Measurements from ENCODE around the gene ASF1B.
A peak's percentile ranks its signal among the peaks of the same experiment; 100 is the strongest.

Gene ASF1B

DNA sequence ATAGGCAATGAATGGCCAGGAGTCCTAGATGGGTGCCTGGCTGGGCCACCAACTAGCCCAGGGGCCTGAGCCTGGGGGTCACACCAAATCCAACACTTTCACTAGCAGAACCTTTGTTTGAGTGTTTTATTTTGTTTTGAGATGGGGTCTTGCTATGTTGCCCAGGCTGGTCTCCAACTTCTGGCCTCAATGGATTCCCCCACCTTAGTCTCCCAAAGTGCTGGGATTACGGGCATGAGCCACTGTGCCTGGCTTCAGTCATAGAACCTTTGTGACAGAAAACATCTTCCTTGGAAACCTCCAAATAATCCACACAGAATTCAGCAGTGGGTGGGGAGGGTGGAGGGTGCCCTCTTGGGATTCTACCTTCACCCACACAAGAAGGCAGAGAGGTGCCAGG, 24.9 kb downstream of the ASF1B start:
- no peak for DNase-seq (ENCODE audit: low read depth in 3 of 3)

DNA sequence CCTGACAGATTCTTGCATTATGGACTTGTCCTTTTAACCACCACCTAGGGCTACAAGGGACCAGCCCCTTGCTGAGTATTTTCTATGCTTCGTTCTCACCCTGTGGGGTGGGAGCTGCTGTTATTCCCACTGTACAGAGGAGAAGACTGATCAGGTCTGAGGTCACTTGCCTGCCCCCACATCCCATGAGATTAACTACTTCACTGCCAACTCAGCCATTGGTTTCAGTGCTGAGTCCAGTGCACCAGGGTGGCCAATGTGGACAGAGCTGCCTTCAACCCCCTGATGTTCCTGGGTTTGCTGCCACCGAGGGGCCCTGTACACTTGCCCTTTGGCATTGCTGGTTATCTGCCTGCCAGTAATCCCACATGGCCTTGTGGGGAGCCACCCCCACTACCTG, 25.7 kb downstream of the ASF1B start:
- DNase-seq (ENCODE audit: low read depth in 3 of 3), result no peak

DNA sequence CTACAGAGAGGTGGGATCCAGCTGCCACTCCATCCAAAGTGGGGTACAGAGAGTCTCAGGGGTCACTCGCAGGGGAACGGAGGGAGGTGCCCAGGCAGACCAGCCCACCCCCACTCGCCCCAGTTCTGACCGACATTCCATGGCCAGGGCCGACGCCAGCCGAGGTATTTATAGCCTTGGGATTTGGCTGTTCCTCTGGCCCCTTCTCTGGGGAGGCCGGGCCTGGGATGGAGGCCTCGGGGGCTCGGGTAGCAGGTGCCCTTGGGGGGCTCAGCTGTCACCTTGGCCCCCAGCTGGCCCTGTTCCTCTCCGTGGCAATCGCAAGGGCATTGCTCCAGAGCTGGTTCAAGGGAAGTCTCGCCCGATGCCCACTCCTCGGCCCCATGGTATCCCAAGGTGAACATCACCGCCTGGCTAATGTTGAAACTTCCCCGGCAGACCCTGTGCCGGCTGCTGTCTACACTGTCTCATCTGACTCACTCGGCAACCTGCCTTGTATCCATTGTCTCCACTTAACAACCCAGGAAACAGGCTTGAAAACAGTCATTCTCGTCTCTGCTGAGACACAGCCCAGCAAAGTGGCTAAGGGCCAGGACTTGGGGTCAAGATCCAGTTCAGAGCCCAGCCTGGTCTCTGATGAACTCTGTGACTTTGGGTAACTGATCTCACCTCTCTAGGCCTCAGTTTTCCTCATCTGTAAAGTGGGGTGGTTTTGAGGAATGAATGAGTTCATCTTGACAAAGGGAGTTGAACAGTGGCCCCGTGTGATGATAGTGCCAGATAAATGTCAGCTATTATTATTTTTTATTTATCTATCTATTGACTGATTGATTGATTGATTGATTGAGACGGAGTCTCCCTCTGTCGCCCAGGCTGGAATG, 28.6 kb downstream of the ASF1B start:
- no peak for DNase-seq (ENCODE audit: low read depth in 3 of 3)

DNA sequence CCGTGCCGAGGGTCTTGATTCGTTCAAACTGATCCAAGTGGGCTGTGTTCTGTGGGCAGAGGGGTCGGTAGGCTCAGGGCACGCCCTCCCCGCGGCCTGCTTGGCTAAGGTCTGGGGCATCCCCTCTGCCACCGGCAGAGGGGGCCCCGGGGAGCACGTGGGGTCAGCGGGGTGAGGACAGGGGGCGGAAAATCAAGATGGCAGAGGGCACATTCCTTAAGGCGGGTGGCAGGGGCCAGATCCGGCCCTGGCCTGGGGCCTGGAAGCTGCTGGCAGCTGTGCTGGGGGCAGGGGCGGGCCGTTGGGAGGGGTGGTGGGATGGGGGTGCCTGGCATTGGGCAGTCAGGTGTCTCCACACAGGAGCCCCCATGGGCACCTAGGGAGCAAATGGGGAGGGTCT, 29.5 kb downstream of the ASF1B start:
- no peak for DNase-seq (ENCODE audit: low read depth in 3 of 3)

DNA sequence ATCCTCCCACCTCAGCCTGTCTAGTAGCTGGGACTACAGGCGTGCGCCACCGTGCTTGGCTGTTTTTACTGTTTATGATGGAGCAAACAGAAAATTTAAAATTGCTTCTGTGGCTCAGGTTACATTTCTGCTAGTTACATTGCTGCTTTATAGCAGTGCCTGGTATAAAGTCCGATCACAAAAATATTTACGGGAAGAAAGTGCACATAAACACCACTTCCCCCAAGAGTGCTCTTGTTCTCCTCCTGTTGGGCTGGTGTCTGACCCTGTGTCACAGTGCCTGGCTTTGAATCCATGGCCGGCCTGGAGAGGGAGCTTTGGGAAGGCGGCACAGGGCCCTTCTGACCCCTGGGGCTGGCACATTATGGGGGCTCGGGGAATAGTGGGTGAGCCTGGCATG, 30.7 kb downstream of the ASF1B start:
- DNase-seq (ENCODE audit: low read depth in 3 of 3), result no peak

DNA sequence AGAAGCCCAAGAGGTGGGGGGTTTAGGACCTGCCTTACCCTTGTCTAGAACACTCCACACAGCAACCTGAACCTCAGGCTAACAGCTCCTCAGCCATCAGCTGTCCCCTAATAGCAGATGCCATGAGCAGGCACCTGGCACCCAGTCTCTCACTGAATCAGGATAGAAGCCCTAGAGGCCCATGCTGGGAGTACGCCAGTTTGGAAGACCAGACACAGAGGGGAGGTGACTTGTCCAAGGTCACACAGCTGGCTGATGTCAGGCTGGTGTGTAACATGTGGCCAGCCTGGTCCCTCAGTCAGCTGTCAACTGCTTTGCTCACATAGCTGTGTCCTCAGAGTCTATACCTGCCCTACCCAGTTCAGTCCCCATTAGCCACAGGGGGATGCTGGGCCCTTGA, 33.1 kb downstream of the ASF1B start:
- no peak for DNase-seq (ENCODE audit: low read depth in 3 of 3)

DNA sequence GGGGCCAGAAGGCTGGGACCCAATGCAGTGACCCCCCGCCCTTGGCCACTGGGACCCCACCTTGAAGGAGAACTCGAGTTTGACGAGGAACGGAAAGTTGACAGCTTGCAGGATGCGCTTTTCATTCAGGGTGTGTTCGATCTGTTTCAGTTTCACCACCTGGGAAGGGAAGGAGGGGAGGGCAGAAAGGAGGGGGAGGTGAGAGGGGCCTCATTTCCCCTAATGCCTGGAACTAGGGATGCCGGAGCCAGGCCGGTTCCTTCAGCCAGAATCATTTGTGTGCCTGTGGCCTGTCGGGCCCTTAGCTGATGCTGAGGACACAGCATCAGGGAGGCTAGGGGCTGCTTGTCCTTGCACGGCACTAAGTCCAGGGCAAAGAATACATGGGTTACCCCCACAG, 33.6 kb downstream of the ASF1B start:
- no peak for DNase-seq (ENCODE audit: low read depth in 3 of 3)

DNA sequence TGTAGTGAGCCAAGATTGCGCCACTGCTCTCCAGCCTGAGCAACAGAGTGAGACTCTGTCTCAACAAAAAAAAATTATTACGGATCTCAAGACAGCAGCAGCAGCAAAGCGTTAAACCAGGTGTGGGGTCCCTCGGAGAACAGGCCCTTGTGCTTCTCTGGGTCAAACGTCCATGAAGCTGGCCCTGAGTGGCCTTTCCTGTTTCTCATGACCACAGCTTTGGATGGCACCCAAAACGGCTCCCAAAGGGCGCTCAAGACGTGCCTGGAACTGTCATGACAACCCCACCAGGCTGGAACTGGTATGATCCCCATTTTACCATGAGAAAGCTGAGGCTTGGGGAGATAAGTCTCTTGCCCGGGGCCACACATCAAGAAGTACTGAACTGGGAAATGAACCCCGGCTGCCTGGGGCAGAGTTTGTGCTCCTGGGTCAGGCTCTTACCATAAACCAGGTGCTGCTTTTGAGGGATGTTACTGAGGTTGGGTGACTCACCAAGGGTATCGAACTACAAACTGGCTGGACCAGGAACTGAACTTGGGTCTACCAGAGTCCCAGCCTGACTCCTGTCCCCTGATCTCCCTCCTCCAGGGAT, 34.2 kb downstream of the ASF1B start:
- no peak for DNase-seq (ENCODE audit: low read depth in 3 of 3)

DNA sequence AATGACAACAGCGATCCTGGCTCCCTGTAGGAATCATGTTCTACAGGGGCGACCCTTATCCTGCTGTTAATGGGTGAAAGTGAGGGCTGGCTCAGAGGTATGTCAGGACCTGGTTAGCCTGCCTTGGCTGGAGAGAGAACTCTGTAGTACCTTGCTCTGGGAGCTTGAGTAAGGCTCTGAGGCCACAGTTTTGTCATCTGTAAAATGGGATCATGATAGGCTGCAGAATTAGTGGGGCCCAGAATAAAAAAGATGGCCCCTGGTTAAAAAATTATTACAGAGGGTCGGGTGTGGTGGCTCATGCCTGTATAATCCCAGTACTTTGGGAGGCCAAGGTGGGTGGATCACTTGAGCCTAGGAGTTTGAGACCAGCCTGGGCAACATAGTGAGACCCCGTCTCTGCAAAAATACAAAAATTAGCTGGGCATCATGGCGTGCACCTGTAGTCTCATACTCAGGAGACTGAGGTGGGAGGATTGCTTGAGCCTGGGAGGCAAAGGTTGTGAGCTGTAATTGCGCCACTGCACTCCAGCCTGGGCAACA, 35.3 kb downstream of the ASF1B start:
- no peak for DNase-seq (ENCODE audit: low read depth in 3 of 3)

DNA sequence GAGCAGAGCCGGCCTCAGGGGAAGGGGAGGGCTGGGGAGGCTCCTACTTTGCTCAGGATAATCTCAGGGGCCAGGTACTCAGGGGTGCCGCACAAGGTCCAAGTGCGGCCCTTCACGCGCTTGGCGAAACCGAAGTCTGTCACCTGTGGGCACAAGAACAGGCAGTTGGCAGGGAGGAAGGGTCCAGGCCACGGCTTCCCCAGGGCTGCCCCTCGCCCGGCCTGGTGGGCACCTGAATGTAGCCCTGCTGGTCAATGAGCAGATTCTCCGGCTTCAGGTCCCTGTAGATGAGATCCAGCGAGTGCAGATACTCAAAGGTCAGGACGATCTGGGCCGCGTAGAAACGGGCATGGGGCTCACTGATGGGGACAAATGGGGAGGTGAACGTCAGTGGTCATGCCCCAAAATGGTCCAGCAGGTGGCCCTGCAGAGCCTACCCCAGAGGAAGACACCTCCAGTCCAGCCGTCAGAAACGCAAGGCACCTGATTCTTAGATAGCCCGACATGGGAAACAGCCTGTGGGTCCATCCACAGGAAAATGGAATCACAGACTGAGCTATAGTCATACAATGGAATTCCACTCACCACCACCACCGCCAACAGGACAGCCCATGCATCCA, 38.7 kb downstream of the ASF1B start:
- DNase-seq (ENCODE audit: low read depth in 3 of 3), result no peak

DNA sequence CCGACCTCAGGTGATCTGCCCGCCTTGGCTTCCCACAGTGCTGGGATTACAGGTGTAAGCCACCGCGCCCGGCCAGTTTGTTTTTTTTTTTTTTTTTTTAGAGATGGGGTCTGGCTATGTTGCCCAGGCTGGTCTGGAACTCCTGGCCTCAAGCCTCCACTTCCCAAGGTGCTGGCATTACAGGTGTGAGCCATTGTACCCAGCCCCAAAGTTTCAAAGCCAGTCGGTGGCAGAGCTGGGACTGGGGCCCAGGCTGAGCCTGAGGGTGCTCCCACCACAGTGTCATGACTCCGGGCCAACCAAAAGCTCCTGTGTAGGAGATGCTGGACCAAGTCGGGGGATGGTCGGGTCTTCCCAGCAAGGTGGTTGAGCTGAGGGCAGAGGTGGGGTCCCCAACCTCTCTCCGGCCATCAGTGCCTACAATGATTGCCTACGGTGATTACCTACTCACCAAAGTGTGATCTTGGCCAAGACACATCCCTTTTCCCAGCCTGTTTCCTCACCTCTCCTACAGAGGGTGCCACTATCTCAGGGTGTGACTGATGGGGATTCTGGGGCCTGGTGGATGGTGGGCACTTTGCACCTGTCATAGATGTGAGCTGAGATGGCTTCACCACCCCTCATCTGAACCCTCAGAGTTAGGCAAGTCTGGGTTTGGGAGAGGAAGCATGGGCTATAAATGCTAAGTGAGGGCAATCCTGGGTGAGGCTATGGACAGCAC, 40.0 kb downstream of the ASF1B start:
- no peak for DNase-seq (ENCODE audit: low read depth in 3 of 3)

DNA sequence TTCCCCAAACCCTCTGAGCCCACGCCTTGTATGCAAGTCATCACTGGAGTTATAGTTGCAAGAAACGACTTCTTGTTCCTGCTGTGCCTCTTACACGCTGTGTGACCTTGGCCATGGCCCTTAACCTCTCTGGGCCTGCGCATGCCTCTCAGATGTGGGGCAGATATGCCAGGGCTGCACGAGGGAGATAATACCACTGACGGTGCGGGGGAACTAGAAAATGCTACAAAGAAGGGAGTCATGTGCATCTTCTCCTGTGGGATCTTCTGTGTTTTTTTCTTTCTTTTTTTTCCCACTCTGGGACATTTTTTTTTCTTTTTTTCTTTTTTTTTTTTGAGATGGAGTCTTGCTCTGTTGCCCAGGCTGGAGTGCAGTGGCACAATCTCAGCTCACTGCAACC, 41.5 kb downstream of the ASF1B start:
- no peak for DNase-seq (ENCODE audit: low read depth in 3 of 3)

DNA sequence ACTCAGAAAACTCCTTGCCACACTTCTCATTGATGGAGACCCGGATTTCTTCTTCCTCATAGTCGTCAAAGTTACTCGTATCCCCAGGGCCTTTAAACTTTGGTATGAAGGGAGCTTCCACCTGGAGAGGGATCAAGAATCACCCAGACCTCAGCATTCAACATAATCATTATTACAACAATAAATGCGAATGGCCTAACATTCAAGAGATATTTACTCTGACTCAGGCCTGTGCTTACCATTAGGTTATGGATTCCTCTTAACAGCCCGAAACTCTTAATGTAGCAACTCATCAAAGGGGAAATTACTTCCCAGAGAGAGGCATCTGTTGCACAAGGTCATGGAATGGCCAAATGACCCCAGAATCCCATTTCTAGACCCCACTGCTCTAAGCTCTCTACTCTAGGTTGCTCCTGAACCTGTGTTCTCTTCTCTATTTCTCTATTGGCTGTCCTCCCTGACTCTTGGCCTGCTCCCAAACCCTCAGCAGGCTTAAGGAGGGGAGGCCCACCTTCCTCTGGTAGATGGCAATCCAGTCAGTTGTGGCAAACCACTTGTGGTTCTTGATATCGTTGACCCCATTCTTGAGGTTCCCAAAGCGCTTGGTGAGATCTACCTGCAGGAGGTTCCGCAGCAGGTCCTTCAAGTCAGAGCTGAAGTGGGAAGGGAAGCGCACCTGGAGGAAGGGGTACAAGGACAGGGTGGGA, 43.1 kb downstream of the ASF1B start:
- DNase-seq (ENCODE audit: low read depth in 3 of 3), result no peak

DNA sequence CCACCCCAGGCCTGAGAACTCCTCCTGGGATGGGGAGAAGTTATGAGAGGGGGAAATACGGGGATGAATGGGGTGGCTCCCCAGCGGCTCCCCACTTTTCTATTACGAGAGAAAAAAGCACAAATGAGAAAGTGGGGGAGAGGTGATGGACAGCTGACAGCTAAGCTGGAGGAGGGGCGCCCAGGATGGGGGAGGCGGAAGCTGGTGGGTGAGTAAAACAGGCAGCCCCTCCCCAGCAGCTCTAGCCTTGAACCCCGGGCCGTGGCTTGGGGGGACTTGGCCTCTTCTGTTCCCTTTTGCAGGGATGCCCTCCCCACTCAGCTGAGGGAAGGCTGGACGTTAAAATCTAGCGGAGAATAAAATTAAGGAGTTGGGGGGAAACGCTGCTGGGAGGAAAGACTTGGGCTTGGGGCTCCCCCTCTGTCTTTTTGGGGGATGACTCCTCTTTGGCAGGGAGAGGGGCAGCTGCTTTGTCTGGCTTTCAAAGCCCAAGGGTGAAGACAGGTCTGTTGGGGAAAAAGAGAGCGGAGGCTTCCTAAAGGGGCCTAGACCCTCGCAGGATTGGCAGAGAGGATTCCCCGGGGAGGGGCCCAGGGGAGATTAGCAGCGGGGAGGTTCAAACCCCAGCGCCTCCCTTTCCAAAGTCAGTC, 44.5 kb downstream of the ASF1B start:
- DNase-seq (ENCODE audit: low read depth in 3 of 3), result peak in 2 of 3 experiments; percentile 12 to 34

DNA sequence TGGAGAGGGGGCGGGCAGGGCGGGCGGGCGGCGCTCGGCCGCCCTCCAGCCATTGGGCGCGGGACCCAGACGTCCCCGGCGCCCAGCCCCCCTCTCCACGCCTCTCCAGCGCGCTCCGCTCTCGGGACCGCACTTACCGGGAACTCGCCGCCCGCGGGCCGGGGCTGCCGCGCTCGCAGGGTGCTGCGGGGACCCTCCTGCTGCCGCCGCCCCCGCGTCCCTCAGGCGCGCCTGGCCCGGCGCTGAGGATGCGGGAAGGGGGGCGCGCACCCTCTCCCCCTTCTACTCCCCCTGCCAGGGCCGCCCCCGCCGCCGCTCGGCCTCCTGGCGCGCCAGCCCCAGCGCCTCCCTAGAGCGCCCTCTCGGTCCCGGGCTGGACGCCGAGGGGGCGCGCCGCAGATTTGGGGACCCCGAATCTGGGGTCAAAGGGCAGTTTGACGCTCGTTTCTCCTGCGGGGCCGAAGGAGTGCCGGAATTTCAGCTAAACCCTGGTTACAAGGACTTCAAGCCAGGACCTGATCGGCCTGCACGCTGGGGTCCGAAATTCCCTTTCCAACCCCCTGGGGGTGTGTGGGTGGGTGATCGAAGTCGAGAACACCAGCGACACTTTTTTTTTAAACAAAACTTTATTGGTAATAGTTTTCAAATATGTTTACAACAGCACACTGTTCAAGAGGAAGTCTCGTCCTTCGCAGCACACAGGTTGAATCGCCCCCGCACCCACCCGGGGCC, 45.1 kb downstream of the ASF1B start:
- DNase-seq (ENCODE audit: low read depth in 3 of 3), result peak; percentile 32 to 62 (median 45)

DNA sequence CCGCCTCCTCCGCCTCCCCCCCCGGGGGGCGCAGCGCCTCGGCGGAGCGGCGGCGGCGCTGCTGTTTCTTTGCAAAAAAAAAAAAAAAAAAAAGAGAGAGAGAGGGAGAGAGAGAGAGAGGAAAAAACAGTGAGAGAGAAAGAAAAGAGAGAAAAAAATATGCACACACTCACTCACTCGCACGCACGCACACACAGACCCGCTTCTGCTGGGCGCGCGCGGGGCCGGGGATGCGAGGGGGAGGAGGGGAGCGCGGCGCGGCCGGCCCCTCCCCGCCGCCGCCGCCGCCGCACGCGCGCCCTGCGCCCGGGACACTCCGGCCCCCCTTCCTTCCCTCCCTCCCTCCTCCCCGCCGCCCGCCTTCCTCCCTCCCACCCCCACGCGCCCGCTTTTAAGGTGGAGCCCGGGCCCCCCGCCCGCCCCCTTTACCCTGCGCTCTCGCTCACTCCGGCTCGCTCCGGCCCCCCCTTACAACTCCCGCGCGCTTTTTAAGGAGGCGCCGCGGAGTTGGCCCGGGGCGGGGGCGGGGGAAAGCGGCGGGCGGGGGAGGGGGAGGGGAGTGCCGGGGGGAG, 45.8 kb downstream of the ASF1B start, which contains the start of gene SAMD1:
Gene SAMD1, minus strand, starts transcription at position 243 of the 572 bp plus-strand sequence.
- peak; percentile 73 to 84 (median 81) for DNase-seq (ENCODE audit: low read depth in 3 of 3)

DNA sequence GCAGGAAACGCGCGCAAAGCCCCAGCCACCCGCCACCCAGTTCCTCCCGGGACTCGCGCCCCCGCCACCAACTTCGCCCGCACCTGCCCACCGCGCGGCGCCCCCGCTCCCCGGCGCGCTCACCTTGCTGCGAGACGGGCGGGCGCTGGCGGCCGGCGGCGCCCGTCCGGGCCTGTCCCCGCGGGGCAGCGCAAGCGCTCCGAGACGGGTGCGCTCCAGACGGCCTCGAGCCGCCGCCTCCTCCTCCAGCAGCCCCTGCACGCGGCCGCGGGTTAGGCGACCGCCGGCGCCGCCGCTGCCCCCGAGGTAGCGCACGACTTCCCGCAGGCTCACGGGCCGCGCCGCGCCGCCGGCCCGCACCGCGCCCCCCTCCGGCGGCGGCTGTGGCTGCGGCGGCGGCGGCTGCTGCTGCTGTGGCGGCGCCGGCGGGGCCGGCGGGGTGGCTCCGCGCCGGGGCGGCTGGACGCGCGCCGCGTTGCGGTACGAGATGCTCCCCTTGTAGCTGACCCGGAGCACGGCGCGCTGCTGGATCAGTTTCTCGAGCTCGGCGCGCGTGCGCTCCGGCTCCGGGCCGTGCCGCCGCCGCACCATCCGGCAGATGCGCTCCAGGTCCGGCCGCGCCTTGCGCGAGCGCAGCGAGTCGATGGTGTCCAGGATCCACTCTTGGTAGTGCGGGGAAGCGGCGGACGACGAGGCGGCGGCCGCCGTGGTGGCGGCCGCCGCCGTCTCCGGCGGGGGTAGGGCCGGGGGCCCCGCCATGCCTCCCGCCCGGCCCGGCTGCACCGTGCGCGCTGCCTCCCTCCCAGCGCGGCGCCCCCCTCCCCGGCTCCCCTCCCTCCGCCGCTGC, 46.5 kb downstream of the ASF1B start:
- peak in 2 of 3 experiments; percentile 29 to 40 for DNase-seq (ENCODE audit: low read depth in 3 of 3)

DNA sequence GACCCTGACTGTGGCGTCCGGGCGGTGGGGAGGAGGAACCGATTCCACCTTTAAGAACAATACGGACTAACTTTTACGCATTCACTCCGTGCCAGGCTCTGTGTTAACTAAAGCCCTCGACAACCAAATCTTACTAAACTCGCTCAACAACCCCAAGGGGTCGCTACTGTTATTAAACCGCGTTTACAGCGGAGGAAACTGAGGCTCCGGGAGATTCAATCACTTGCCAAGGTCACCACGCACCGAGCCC, 47.1 kb downstream of the ASF1B start:
- DNase-seq (ENCODE audit: low read depth in 3 of 3), result no peak

All from stimulated activated CD4-positive, alpha-beta T cell treated with anti-CD3 and anti-CD28 coated beads, TNF-alpha, amount 100 ng/mL, for 4 hours (primary cell).